HG03108 (cell line): ENCODE measurements around the gene GALNTL6.
A peak's percentile ranks its signal among the peaks of the same experiment; 100 is the strongest.
"Not testable (repeated sequence)": the region's sequence is repeated elsewhere in the genome, so short reads cannot be mapped to it uniquely, and the experiment has no call there.

Experiments used
- ATAC-seq: cut with Tn5 transposase; IDR thresholded peaks from one replicate; pipeline ENCODE4 v1.9.1; 2021; ENCODE audit warnings: moderate library complexity; ENCODE audit not compliant: unreplicated experiment

GALNTL6 gene

GRCh38 chr4:172785613-172786012 lies 972.4 kb downstream of the GALNTL6 start:
- ATAC-seq: no peak

GRCh38 chr4:172786039-172786792 lies 973.0 kb downstream of the GALNTL6 start:
- ATAC-seq: no peak

- ATAC-seq: no peak
Measured at GRCh38 chr4:172787111-172787510, 973.9 kb downstream of the GALNTL6 start.

GRCh38 chr4:172791841-172792240 lies 978.6 kb downstream of the GALNTL6 start:
- no peak for ATAC-seq

- no peak for ATAC-seq
Measured at GRCh38 chr4:172793565-172794306, 980.5 kb downstream of the GALNTL6 start.

GRCh38 chr4:172794307-172794703 lies 981.1 kb downstream of the GALNTL6 start:
- no peak for ATAC-seq

GRCh38 chr4:172797281-172797680 lies 984.1 kb downstream of the GALNTL6 start:
- ATAC-seq: not testable (repeated sequence)

- ATAC-seq: no peak
Measured at GRCh38 chr4:172802032-172802431, 988.8 kb downstream of the GALNTL6 start.

- no peak for ATAC-seq
Measured at GRCh38 chr4:172806841-172807240, 993.6 kb downstream of the GALNTL6 start.

- no peak for ATAC-seq
Measured at GRCh38 chr4:172808196-172808595, 995.0 kb downstream of the GALNTL6 start.

GRCh38 chr4:172809319-172809718 lies 996.1 kb downstream of the GALNTL6 start:
- no peak for ATAC-seq

- peak; percentile 76 for ATAC-seq
Measured at GRCh38 chr4:172813359-172813923, 1000.2 kb downstream of the GALNTL6 start.

- ATAC-seq: no peak
Measured at GRCh38 chr4:172815499-172816164, 1002.4 kb downstream of the GALNTL6 start.

GRCh38 chr4:172818901-172819300 lies 1005.7 kb downstream of the GALNTL6 start:
- no peak for ATAC-seq

- no peak for ATAC-seq
Measured at GRCh38 chr4:172819353-172819752, 1006.1 kb downstream of the GALNTL6 start.

GRCh38 chr4:172822331-172822730 lies 1009.1 kb downstream of the GALNTL6 start:
- no peak for ATAC-seq

- ATAC-seq: no peak
Measured at GRCh38 chr4:172826346-172826745, 1013.1 kb downstream of the GALNTL6 start.

GRCh38 chr4:172826861-172827260 lies 1013.7 kb downstream of the GALNTL6 start:
- no peak for ATAC-seq

GRCh38 chr4:172830295-172830764 lies 1017.1 kb downstream of the GALNTL6 start:
- ATAC-seq: no peak

GRCh38 chr4:172836661-172837060 lies 1023.5 kb downstream of the GALNTL6 start:
- no peak for ATAC-seq

- ATAC-seq: no peak
Measured at GRCh38 chr4:172838111-172838510, 1024.9 kb downstream of the GALNTL6 start.
